Femur (tissue), 1 donor: ENCODE data around the gene MIGA1.
A peak's percentile ranks its signal among the peaks of the same experiment; 100 is the strongest.
"Not testable (repeated sequence)": the region's sequence is repeated elsewhere in the genome, so short reads cannot be mapped to it uniquely, and the experiment has no call there.

Source experiments
- DNase-seq: peaks from one replicate; pipeline ENCODE4 v3.0.0-alpha.2; 2017

MIGA1 gene

DNA sequence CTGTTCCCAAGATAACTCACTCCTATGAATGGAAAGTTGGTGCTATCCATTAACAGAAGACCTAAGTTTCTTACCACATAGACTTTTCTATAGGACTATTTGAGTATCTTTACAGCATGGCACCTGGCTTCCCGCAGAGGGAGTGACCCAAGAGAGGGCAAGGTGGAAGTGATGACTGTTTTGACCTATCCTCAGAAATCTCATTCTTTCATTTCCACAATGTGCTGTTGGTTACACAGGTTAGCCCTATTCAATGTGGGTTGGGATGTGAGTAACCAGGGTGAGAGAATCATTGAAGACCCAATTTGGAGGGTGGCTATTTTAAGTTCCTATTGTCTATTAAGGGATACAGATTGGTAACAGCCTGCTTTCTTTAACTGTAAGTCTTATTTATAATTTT is 70.6 kb downstream of the MIGA1 start:
- no peak for DNase-seq

DNA sequence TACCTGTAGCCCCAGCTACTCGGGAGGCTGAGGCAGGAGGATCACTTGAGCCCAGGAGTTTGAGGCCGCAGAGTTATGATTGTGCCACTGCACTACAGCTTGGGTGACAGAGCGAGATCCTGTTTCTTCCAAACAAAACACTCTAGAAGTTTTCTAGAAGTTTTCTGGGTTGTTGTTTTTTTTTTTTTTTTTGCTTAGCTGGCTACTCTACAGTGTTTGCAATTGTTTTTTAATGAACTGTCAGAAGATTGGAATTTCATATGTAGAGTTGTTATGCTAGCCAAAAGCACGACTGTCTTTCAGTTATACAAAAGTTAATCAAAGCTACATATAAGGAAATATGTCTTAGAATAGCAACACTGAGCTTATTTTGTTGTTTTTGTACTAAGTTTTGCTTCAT is 78.1 kb downstream of the MIGA1 start:
- DNase-seq, result no peak

DNA sequence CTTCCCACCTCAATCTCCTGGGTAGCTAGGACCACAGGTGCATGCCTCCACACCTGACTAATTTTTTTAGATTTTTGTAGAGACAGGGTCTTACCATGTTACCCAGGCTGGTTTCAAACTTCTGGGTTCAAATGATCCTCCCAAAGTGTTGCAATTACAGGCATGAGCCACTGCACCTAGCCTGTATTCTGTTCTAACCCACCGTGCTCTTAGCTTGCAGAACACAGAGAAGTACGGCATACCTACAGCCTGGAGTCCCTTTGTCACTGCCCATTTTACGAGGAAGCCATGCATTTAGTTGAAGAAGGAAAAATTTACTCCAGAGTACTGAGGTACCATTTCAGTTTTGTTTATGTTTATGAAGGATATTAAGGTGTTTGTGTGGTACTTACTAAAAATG is 79.3 kb downstream of the MIGA1 start:
- no peak for DNase-seq

DNA sequence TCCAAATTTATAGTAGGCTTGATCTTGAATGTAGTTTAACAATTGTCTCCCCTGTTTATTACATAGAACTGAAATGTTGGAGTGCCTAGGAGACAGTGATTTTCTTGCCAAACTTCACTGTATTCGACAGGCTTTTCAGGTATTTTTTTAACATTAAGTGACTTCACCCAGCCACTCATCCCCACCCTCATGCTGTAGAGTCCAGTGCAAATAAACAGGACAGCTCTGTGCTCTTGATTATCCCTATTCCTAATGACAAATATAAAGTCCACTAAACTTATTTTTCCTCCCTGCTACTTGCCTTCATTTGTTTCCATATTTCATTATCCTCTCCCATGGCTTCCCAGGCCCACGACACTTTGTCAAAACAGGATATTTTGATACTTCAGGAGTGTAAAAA is 79.8 kb downstream of the MIGA1 start:
- no peak for DNase-seq

DNA sequence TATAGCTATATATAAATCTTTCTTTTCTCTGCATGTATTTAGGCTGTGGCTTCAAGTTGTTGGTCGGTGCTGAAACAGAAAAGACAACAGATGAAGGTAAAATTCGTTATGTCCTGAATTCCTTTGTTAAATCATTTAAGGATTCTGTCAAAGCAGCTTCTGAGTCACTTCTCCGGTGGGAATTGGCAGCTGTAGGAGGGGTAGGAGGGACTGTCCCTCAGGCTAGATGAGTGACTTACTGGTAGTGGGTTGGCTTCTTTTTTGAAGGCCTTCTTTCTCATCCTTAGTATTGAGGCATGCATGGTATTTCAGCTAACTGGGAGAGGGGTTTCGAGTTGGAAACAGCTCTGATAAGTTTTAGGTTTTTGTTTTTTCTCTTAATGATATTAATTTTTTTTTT is 86.8 kb downstream of the MIGA1 start:
- no peak for DNase-seq

DNA sequence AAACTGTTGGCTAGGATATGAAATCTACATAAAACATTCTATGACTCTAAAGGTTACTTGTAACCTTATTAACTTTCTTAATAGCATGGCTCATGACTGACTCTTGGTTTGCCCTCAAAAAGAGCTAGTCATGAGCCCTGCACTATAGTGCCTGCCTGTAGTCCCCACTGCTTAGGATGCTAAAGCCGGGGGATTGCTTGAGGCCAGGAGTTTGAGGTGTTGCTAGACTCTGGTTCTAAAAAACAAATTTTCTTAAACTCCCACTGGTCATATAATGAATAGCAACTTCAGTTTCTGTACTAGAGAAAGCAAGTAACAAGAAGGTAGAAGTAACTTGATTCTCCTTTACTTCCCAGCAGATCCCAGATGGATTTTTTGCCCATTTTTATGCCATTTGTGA is 93.2 kb downstream of the MIGA1 start:
- no peak for DNase-seq

DNA sequence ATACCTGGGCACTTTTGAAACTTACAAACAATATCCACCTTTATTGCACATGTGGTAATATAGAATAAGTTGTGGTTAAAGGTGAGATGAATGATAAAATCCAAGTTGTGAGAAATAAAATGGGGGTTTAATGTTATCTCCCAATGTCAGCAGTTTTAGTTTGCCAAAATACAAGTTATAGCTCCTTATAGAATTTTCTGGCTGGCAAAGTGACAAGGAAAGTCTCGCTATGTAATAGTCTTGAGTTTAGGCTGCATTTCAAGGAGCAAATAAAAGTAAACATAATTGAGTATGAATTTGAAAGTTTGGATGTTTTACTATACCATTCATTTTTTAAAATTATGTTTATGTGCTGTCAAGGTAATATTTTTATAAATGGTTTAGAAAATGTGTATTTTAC is 94.0 kb downstream of the MIGA1 start:
- no peak for DNase-seq

DNA sequence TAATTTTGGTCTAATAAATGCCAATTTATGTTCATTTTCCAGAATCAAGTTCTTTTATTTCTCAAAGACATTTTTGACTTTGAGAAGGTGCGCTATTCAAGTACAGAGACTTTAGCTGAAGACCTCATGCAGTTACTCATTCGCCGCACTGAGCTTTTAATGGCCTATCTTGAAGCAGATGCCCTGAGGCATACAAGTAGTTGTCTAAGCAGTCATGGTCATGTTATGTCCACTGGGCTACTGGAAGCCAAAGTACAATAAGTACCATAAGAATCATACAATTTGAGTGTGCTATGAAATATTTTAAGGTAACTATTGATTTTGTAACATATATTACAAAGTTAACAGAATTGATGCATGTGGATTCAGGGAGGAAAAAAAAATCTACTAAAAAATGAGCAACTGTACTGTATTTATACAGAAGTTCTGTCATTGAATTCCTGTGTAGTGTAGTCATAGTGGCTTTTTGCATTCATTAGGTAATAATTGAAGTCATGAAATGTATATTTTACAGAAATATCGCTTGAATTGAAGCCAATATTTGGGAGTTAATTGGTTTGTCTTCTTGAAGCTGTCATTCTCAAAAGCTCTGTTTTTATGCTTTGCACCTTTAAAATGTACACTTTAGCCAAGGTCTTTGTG is 95.5 kb downstream of the MIGA1 start:
- DNase-seq, result no peak

DNA sequence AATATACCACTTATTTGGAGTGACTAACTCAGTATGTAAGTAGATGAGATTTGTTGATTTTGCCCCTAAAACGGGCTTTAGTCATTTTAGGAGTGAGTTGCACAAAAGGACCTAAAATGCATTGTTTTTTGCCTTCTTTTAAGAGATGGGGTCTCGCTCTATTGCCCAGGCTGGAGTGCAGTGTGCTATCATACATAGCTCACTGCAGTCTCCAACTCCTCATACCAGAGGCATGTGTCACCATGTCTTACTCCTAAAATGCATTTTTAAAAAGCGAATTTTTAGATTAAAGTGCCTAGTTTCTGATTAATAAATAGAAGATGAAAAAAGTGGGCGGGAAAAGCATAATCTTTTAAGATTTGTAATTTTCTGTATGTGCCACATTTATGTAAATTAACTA is 97.4 kb downstream of the MIGA1 start:
- DNase-seq, result no peak

DNA sequence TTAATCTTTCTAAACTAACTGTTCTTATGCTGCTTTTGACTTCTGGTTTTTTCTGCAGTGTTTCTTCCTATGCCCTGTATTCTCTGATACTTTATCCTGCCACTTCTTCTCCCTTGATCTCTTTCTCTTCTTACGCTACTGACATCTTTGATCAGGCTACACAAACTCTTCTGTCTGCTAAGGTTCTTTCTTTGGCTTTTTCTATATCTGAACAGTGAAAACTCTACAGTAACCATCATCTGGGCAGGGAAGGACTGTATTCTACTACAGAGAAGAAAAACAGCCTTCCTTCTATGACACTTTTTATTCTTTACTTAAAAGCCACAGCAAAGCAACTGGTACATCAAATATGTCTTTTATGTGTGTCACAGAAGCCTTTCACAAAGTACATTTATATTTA is 101.6 kb downstream of the MIGA1 start:
- no peak for DNase-seq

DNA sequence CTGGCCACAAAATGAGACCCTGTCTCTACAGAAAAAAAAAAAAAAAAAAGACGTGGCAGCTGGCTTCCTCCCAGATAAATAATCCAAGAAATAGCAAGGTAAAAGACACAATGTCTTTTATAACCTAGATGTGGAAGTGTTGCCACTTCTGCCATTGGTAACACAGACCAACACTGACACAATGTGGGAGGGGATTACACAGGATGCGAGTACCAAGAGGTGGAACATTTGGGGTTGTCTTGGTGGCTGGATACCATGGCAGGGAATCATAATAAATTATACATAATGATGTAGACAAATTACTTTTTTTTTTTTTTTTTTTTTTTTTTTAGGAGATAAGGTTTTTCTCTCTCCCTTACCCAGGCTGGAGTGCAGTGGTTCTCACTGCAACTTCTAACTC is 103.0 kb downstream of the MIGA1 start:
- no peak for DNase-seq

DNA sequence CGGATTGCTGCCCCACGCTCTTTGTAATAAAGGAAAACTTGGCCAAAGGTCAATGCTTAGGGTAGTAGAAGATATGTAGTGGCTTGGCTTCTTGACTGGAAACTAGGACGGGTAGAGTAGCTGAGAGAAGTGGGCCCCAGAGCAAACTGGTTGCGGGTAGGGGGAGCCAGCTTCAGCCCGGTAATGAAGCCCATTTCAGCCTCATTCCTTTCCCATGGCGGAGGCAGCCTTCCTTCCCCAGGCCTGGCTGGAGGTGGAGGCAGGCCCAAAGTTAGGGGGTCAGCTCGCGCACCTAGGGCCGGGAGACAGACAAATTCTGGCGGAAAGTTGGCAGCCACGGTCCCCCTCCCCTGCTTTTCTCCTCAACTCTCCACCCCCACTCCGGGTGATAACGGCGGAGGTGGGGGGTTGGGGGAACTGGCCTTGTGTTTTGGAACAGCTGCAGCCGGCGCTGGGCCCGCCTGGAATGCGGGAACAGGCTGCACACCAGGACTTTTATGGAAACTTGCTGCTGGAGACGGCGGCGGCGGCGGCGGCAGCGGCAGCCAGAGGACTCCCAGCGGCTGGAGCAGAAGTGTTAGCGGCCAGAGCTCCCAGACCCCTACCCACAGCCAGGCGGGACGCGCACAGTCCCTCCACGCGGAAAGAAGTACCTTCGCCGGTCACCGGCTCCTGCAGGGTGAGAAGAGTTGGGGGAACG is 108.8 kb downstream of the MIGA1 start, which contains the start of gene NEXN:
TSS of gene NEXN (plus strand) at position 544 of the 700 bp plus-strand sequence. CDS start 27,483 bp downstream, outside the sequence.
- DNase-seq, result peak; percentile 92

DNA sequence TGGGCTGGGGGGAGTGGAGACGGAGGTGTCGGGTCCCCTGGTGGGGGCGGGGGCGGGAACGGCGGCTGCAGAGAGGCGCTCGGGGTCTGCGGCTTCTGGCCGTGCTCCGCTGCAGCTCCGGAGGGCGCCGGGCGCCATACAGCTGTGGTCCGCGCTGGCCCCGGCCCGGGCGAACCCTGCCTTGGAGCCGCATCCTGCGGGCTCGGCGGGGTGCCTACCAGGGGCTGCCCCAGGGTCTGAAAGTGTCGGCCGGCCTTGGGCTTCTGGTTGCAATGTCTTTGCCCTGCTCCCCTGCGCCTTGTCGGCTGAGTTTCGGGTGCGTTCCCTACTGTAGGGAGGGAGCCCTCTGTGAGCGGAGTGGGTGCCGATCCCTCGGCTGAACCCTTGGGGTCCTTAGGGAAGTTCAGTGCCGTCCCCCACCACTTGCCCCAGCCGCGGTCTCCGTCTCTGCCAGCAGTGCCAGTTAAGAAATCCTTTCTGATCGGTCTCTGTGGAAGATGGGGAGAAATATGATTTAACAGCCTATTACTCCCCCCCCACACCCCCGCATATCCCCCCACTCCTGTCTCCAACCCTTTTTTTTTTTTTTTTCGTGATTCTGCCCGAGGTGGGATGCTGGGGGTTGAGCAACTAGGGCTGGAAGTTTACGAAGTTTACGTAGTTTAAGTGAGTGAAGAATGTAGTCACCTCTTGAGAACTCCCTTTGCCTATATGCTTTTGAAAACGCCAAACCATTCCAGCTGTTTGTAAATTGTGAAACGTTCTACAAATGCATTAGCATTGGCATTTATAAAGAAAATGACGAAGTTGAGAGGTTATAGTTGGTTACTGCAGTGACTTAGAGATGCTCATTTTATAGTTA is 109.6 kb downstream of the MIGA1 start:
- no peak for DNase-seq

DNA sequence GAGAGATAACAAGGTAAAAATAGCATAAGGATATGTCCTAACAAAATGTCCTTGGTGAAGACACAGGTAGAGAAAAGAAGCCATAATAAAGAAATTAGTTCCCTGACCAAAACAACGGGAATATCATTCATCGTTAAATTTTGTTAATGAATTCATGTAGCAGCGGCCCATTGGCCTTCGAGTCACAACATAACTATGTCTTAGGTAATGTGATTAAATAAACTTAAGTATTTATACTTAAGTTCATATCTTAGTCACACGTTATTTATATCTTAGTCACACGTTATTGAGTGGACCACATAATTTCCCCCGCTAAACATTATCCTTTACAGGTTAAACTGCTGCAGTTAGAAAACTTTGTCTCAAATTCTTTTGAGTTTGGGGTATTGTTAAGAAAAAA is 110.2 kb downstream of the MIGA1 start:
- DNase-seq, result no peak

DNA sequence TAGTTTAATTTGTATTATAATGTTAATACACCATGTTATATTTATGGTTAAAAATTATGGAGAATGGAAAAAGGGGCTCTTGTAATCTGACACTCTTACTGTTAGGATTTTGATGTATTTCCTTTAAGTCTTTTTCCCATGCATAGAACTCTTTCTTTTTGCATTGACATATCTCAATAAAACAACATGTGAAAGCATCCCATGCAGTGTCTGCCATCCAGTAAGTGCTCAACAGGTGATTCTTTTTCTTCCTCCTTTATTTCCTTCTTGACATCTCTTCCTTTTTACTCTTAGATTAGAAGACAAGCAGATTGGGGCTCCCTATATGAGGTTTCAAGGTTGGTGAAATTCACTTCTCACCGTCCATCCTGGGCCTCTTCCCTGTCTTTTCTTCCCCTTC is 111.8 kb downstream of the MIGA1 start:
- no peak for DNase-seq

DNA sequence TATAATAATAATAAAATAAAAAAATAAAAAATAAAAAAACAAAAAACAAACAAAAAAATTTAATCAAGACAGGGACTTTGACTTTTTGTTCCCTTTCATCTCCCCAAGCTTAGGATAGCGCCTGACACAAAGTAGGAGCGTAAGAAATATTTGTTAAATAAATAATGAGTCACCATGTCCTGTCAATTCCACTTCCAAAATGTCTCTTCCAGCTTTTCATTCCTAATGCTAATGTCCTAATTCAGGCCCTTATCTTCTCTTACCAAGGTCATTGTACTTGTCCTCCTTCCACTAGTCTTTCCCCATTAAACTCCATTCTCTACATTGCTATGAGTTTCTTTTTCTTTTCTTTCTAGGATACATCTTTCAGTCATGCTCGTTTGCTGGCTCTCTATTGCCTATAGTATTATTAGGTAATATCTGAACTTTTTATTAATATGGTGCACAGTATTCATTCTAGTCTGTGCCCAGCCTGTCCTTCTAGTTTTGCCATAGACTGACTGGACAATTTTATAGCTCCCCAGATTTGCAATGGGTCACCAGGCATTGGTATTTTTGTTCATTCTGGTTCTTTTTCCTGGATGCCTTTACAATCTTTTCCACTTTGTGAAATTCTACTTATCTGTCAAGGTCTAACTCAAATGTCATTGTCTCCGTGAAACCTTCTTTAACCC is 120.3 kb downstream of the MIGA1 start:
- no peak for DNase-seq

DNA sequence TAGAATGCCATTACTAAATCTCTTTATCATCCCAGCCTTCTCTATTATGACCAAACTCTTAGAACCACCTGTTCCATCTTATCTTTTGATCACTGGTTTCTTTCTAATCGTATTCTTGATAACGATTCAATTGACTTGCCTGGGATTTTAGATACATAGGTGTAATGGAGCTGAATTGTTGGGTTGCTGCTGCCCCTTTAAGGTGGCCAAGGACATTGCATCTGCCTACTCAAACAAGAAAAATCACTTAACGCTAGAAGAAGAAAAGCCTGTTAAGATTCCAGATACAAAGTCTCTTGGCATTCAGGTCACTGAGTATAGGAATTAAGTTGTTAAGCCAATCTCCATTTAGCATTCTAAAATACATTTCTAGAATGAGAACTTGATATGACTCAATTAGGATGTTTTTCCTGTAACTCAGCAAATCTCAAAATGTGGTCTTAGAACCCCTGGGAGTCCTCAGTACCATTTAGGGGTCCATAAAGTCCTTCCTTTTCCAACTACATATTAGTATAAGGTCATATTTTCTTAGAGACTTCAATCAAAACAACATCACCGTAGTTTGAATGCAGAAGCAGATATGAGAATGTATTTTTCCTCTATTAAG is 121.3 kb downstream of the MIGA1 start:
- peak; percentile 40 for DNase-seq

DNA sequence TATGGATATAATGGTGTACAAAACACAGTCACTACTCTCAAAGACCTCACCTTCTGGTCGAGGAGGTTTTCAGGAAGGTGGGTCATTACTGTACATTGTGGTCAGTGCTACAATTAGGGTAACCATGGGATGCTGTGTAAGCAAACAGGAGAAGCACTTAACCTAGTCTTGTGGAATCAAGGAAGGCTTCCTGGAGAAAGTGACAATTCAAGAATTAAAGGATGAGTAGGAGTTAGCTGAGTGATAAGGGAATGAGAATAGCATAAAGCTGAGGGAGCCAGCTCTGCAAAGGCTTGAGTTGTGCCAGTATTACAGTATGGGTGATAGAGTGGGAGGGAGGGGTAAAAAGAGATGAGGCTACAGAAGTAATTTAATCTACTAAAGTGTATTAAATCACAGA is 126.2 kb downstream of the MIGA1 start:
- DNase-seq, result no peak

DNA sequence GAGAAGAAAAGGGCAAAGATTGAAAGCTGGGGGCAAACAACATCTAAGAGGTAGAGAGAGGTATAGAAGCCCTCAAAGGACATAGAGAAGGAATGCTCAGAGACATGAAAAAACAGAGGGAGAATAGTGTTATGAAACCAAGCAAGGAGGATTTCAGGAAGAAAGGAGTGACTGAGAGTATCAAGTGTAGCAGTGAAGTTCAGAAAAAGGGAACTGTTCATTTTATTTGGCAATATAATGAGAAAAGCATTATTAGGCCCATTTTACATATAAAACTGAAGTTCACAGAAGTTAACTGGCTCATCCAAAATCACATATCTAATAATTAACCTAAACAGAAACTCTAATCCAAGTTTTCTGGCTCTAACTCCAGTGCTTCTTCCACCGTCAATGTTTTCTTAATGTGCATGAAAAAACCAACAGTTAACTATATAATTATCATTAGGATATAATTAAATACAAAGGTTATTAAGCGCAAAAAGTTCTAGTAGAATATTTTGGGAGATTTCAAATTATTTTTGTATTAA is 126.6 kb downstream of the MIGA1 start:
- no peak for DNase-seq

DNA sequence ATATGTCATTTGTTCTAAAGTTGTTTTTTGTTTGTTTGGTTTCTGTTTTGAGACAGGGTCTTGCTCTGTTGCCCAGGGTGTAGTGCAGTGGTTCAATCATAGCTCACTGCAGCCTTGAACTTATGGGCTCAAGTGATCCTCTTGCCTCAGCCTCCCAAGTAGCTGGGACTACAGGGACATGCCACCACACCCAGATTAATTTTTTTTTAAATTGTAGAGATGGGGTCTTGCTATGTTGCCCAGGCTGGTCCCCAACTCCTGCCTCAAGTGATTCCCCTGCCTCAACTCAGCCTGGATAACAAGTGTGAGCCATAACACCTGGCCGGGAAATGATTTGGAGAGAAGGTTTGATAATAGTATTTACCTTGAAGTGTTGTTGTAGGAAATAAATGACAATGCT is 127.2 kb downstream of the MIGA1 start:
- no peak for DNase-seq

DNA sequence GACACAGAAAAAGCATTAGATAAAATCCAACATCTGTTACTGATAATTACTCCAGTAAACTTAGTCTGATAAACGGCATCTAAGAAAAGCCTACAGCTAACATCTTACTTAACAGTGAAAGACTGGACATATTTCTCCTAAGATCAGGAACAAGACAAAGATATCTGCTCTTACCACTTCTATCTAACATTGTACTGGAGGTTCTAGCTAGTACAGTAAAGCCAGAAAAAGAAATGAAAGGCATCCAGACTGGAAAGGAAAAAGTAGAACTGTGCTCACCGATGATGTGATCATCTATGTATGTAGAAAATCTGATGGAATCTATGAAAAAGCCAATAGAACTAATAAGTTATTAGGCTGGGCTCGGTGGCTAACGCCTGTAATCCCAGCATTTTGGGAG is 130.7 kb downstream of the MIGA1 start:
- no peak for DNase-seq

DNA sequence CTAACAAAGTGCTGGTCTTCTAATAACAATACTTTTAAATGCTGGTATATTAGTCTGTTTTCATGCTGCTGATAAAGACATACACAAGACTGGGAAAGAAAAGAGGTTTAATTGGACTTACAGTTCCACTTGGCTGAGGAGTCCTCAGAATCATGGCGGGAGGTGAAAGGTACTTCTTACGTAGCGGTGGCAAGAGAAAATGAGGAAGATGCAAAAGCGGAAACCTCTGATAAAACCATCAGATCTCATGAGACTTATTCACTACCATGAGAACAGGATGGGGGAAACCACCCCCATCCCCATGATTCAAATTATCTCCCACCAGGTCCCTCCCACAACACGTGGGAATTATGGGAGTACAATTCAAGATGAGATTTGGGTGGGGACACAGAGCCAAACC is 139.5 kb downstream of the MIGA1 start:
- DNase-seq, result not testable (repeated sequence)

DNA sequence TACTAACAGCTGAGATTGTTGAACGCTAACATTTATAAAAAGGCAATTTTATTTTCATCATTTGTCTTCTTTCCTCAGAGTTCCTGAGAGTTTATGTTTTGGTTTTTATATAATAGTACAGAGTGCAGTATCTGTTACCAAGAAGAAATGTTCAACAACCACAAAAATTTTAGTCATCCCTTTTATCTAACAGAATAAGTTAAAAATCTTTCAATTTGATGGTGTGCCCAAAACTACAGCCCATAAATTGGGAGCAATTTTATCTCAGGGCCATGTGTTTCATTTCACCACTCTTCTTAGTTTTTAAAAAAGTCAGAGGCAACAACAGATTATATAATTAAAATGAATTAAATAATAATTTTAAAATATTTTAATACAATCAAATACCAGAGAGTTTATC is 146.1 kb downstream of the MIGA1 start:
- DNase-seq, result no peak
